ENCODE results near the gene TMEM190.

Gene TMEM190

GRCh38 chr19:55372316-55373081 lies 4.1 kb upstream of the TMEM190 start:
- no peak for DNase-seq

GRCh38 chr19:55373306-55373992 lies 3.2 kb upstream of the TMEM190 start:
- no peak for DNase-seq

- no peak for DNase-seq
These were observed 2.5 kb upstream of the TMEM190 start for GRCh38 chr19:55373993-55374757.

GRCh38 chr19:55377356-55378131 lies 918 bp downstream of the TMEM190 start:
- no peak for DNase-seq

- no peak for DNase-seq
These were observed 2.5 kb downstream of the TMEM190 start for GRCh38 chr19:55379174-55379573.

- DNase-seq = no peak
These were observed 5.4 kb downstream of the TMEM190 start for GRCh38 chr19:55382013-55382412.

- DNase-seq = no peak
These were observed 6.0 kb downstream of the TMEM190 start for GRCh38 chr19:55382522-55383054.

- peak; percentile 52 for DNase-seq
These were observed 6.9 kb downstream of the TMEM190 start for GRCh38 chr19:55383279-55384130.

- DNase-seq = peak; percentile 37
These were observed 7.7 kb downstream of the TMEM190 start, which contains the start of gene TMEM238 for GRCh38 chr19:55384131-55384919. Gene TMEM238, minus strand, starts transcription at chr19:55384292. Its CDS starts 33 bp downstream, at chr19:55384259.

GRCh38 chr19:55384920-55385723 lies 8.5 kb downstream of the TMEM190 start:
- DNase-seq = peak; percentile 97

- DNase-seq = peak; percentile 99
These were observed 9.3 kb downstream of the TMEM190 start, which contains the start of gene RPL28 for GRCh38 chr19:55385724-55386492. Gene RPL28, plus strand, starts transcription at chr19:55385932. Its CDS starts 426 bp downstream, at chr19:55386358.

GRCh38 chr19:55386493-55386971 lies 9.9 kb downstream of the TMEM190 start:
- peak; percentile 23 for DNase-seq

GRCh38 chr19:55387736-55388497 lies 11.3 kb downstream of the TMEM190 start:
- DNase-seq = no peak

- DNase-seq = no peak
These were observed 13.0 kb downstream of the TMEM190 start for GRCh38 chr19:55389386-55390317.

- DNase-seq = no peak
These were observed 13.8 kb downstream of the TMEM190 start for GRCh38 chr19:55390461-55390880.

GRCh38 chr19:55391191-55391670 lies 14.6 kb downstream of the TMEM190 start:
- no peak for DNase-seq

Measured in CD4-positive, alpha-beta T cell treated with Interleukin-17A for 1 hour (primary cell).